ENCODE measurements around the gene PRDM7. TPM values are rescaled to one million over a fixed set of nuclear protein-coding genes. Genes with fewer than 3 reads are reported as not detected.

The PRDM7 gene
- total and polyA plus RNA-seq, 3 donors from 2014 or later: 1.8 to 10.2 (median 4.2) TPM

GRCh38 chr16:90037276-90037675 is 39.9 kb downstream of the PRDM7 start:
- Histone ChIP-seq H3K27me3 (no peaks in the 10 kb centered on the region), H3K4me1 (peaks cover 6% of the 10 kb centered on the region), H3K36me3 (ENCODE audit: low read depth, missing control alignments) (no peaks in the 10 kb centered on the region), H3K4me3 (no peak overlapping the region), H3K9me3 (no peaks in the 10 kb centered on the region), H3K27ac (peak overlapping the region in 1 of 2 donors; percentile 24)
- peak; percentile 58 for DNase-seq
- WGBS, 2 donors: 58 to 72% methylated on average over 11 to 12 of the region's 12 CpGs
- intact Hi-C loops (cut with DNase I; ENCODE audit: low total_unique reads): no loop called here
- no peak for TF ChIP-seq POLR2A (IDR thresholded peaks at IDR 0.05)
- TF ChIP-seq, protein P1, sequence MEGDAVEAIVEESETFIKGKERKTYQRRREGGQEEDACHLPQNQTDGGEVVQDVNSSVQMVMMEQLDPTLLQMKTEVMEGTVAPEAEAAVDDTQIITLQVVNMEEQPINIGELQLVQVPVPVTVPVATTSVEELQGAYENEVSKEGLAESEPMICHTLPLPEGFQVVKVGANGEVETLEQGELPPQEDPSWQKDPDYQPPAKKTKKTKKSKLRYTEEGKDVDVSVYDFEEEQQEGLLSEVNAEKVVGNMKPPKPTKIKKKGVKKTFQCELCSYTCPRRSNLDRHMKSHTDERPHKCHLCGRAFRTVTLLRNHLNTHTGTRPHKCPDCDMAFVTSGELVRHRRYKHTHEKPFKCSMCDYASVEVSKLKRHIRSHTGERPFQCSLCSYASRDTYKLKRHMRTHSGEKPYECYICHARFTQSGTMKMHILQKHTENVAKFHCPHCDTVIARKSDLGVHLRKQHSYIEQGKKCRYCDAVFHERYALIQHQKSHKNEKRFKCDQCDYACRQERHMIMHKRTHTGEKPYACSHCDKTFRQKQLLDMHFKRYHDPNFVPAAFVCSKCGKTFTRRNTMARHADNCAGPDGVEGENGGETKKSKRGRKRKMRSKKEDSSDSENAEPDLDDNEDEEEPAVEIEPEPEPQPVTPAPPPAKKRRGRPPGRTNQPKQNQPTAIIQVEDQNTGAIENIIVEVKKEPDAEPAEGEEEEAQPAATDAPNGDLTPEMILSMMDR (IDR thresholded peaks at IDR 0.05): no peak

- Histone ChIP-seq H3K27me3 (no peaks in the 10 kb centered on the region), H3K36me3 (ENCODE audit: low read depth, missing control alignments) (no peaks in the 10 kb centered on the region), H3K9me3 (no peaks in the 10 kb centered on the region), H3K4me3 (no peak overlapping the region), H3K27ac (no peak overlapping the region), H3K4me1 (peaks cover 6% of the 10 kb centered on the region)
- DNase-seq: no peak
- TF ChIP-seq POLR2A (IDR thresholded peaks at IDR 0.05): no peak
- TF ChIP-seq, protein P1 (IDR thresholded peaks at IDR 0.05): no peak
- intact Hi-C loops (cut with DNase I; ENCODE audit: low total_unique reads): no loop called here
- 76 to 84% methylated on average over 4 to 5 of the region's 5 CpGs for WGBS, 2 donors
These were observed 41.2 kb downstream of the PRDM7 start for GRCh38 chr16:90035902-90036301.

GRCh38 chr16:90034504-90034903 is 42.6 kb downstream of the PRDM7 start:
- Histone ChIP-seq H3K4me1 (peaks cover 6% of the 10 kb centered on the region), H3K36me3 (ENCODE audit: low read depth, missing control alignments) (no peaks in the 10 kb centered on the region), H3K9me3 (no peaks in the 10 kb centered on the region), H3K27ac (no peak overlapping the region), H3K4me3 (no peak overlapping the region), H3K27me3 (no peaks in the 10 kb centered on the region)
- intact Hi-C loops (cut with DNase I; ENCODE audit: low total_unique reads): no loop called here
- 81 to 83% methylated on average over 8 of the region's 8 CpGs for WGBS, 2 donors
- no peak for DNase-seq
- no peak for TF ChIP-seq POLR2A (IDR thresholded peaks at IDR 0.05)
- TF ChIP-seq, protein P1 (IDR thresholded peaks at IDR 0.05): no peak

GRCh38 chr16:90033387-90033786 is 43.7 kb downstream of the PRDM7 start:
- DNase-seq: no peak
- H3K36me3 ChIP-seq (ENCODE audit: low read depth, missing control alignments): no peaks in the 10 kb centered on the region
- no peak overlapping the region for H3K4me3 ChIP-seq
- WGBS, 2 donors: 76 to 81% methylated on average over 4 of the region's 4 CpGs
- no peak overlapping the region for H3K27ac ChIP-seq
- H3K27me3 ChIP-seq: no peaks in the 10 kb centered on the region
- H3K4me1 ChIP-seq: peaks cover 6% of the 10 kb centered on the region
- intact Hi-C loops (cut with DNase I; ENCODE audit: low total_unique reads): no loop called here
- TF ChIP-seq, protein P1 (IDR thresholded peaks at IDR 0.05): no peak
- no peak for TF ChIP-seq POLR2A (IDR thresholded peaks at IDR 0.05)
- H3K9me3 ChIP-seq: no peaks in the 10 kb centered on the region

- DNase-seq: no peak
- TF ChIP-seq, protein P1 (IDR thresholded peaks at IDR 0.05): no peak
- intact Hi-C loops (cut with DNase I; ENCODE audit: low total_unique reads): no loop called here
- Histone ChIP-seq H3K9me3 (no peaks in the 10 kb centered on the region), H3K36me3 (ENCODE audit: low read depth, missing control alignments) (no peaks in the 10 kb centered on the region), H3K27ac (no peak overlapping the region), H3K27me3 (no peaks in the 10 kb centered on the region), H3K4me3 (no peak overlapping the region), H3K4me1 (peaks cover 2% of the 10 kb centered on the region)
- WGBS, 2 donors: 72 to 75% methylated on average over 8 of the region's 8 CpGs
These were observed 44.3 kb downstream of the PRDM7 start for GRCh38 chr16:90032674-90033331.

Measured in testis (tissue), 3 donors.